Omental fat pad (tissue), 4 donors: ENCODE results near the gene APLP2. TPM values are rescaled to one million over a fixed set of nuclear protein-coding genes. Genes with fewer than 3 reads are reported as not detected.

ENCODE experiments used
- ATAC-seq: fragments of 150-250 bp; one replicate; pipeline ENCODE4 v1.9.1; 2016; ENCODE audit warnings: mild to moderate bottlenecking, moderate library complexity; ENCODE audit not compliant: low FRiP score
- DNase-seq: peaks from one replicate; pipeline ENCODE4 v3.0.0-alpha.2; 2019; ENCODE audit warnings: low spot score
- CTCF ChIP-seq, 3 donors: fragments of 450-650 bp; IDR thresholded peaks; one replicate each; pipeline ENCODE4 v1.5.1; 2016 to 2017; ENCODE audit warnings: antibody characterized with exemption in 3 of 3, mild to moderate bottlenecking in 3 of 3, moderate library complexity in 2 of 3
- total RNA-seq, 4 donors: library from RNA; depleted of rRNA; stranded (reverse); fragments of >200 nt; gene quantifications; one replicate each; pipeline ENCODE4 v1.1.0, GENCODE V29; 2016

Gene APLP2
- total RNA-seq, 4 donors from 2014 or later, result 288 to 530 (median 485) TPM

GRCh38 chr11:130031056-130031455 lies 38.6 kb upstream of the APLP2 start:
- TF ChIP-seq CTCF (IDR thresholded peaks at IDR 0.05), result no peak
- ATAC-seq (no peak), DNase-seq (no peak)

- no peak for TF ChIP-seq CTCF (IDR thresholded peaks at IDR 0.05)
- DNase-seq (no peak), ATAC-seq (no peak)
Observed at GRCh38 chr11:130031945-130032344, 37.7 kb upstream of the APLP2 start.

GRCh38 chr11:130032931-130033330 lies 36.8 kb upstream of the APLP2 start:
- DNase-seq (no peak), ATAC-seq (no peak)
- no peak for TF ChIP-seq CTCF (IDR thresholded peaks at IDR 0.05)

- DNase-seq, result no peak
- TF ChIP-seq CTCF (IDR thresholded peaks at IDR 0.05), result no peak
- ATAC-seq, result no peak
Observed at GRCh38 chr11:130034236-130034635, 35.5 kb upstream of the APLP2 start.

GRCh38 chr11:130037058-130037457 lies 32.6 kb upstream of the APLP2 start:
- TF ChIP-seq CTCF (IDR thresholded peaks at IDR 0.05), result no peak
- DNase-seq (no peak), ATAC-seq (no peak)

- DNase-seq (no peak), ATAC-seq (no peak)
- TF ChIP-seq CTCF (IDR thresholded peaks at IDR 0.05), result no peak
Observed at GRCh38 chr11:130037881-130038585, 31.7 kb upstream of the APLP2 start.

- no peak for ATAC-seq
- no peak for DNase-seq
- TF ChIP-seq CTCF (IDR thresholded peaks at IDR 0.05), result no peak
Observed at GRCh38 chr11:130040281-130040940, 29.3 kb upstream of the APLP2 start.
